Thoracic aorta (tissue), 2 donors: ENCODE measurements around the gene HOXD11. TPM values are rescaled to one million over a fixed set of nuclear protein-coding genes. Genes with fewer than 3 reads are reported as not detected.
A peak's percentile ranks its signal among the peaks of the same experiment; 100 is the strongest.

Source experiments
- ATAC-seq: fragments of 150-250 bp; one replicate; pipeline ENCODE4 v1.8.0; 2017; ENCODE audit warnings: low read depth; ENCODE audit not compliant: insufficient number of reproducible peaks, low FRiP score
- DNase-seq: peaks from one replicate; pipeline ENCODE4 v3.0.0-alpha.2; 2020; ENCODE audit warnings: low spot score
- H3K27ac ChIP-seq, 2 donors: fragments of 200-600 bp; sonication (generic); 1 replicate in 1 of 2; 2 replicates in 1 of 2; pipeline ENCODE4 v1.5.1; 2016; ENCODE audit warnings: mild to moderate bottlenecking in 2 of 2, moderate library complexity in 2 of 2
- H3K27me3 ChIP-seq: fragments of 200-600 bp; sonication (generic); replicated peaks from 2 replicates; pipeline ENCODE4 v1.6.0; 2016; ENCODE audit warnings: mild to moderate bottlenecking; ENCODE audit not compliant: insufficient read depth
- H3K36me3 ChIP-seq: fragments of 200-600 bp; sonication (generic); one replicate; pipeline ENCODE4 v1.5.1; 2016
- H3K4me1 ChIP-seq, 2 donors: fragments of 200-600 bp; sonication (generic); 1 replicate in 1 of 2; 2 replicates in 1 of 2; pipeline versions ENCODE4 v1.5.1 to v1.6.0; 2016; ENCODE audit warnings: low read depth in 2 of 2, mild to moderate bottlenecking in 1 of 2; ENCODE audit not compliant: control insufficient read depth in 1 of 2
- H3K4me3 ChIP-seq: fragments of 200-600 bp; sonication (generic); 2 replicates; pipeline ENCODE4 v1.5.1; 2016; ENCODE audit warnings: mild to moderate bottlenecking
- H3K9me3 ChIP-seq: fragments of 200-600 bp; sonication (generic); 2 replicates; pipeline ENCODE4 v1.5.1; 2016
- CTCF ChIP-seq: fragments of 200-600 bp; sonication (generic); IDR thresholded peaks from one replicate; pipeline ENCODE4 v1.5.1; 2019; ENCODE audit warnings: antibody characterized with exemption
- total RNA-seq, 2 donors: library from RNA; depleted of rRNA; stranded (reverse); fragments of >200 nt; gene quantifications; one replicate each; pipeline versions ENCODE4 v1.1.0 to v1.2.3, GENCODE V29; 2016

HOXD11 gene
- total RNA-seq, 2 donors from 2014 or later: not detected

- H3K4me1 ChIP-seq: peaks cover 0 to 6% of the 10 kb centered on the region in 2 donors
- H3K4me3 ChIP-seq: no peak overlapping the region
- ATAC-seq: no peak
- H3K27ac ChIP-seq: no peak overlapping the region
- H3K36me3 ChIP-seq: no peaks in the 10 kb centered on the region
- no peak for DNase-seq
- H3K9me3 ChIP-seq: no peaks in the 10 kb centered on the region
- no peak for TF ChIP-seq CTCF
- peaks cover 58% of the 10 kb centered on the region for H3K27me3 ChIP-seq
Measured at GRCh38 chr2:176114120-176114929, 7.2 kb downstream of the HOXD11 start.

GRCh38 chr2:176114930-176115625 lies 8.0 kb downstream of the HOXD11 start:
- Histone ChIP-seq H3K27me3 (peaks cover 58% of the 10 kb centered on the region), H3K9me3 (no peaks in the 10 kb centered on the region), H3K4me3 (no peak overlapping the region), H3K36me3 (no peaks in the 10 kb centered on the region), H3K4me1 (peaks cover 0 to 6% of the 10 kb centered on the region in 2 donors), H3K27ac (no peak overlapping the region)
- no peak for TF ChIP-seq CTCF
- no peak for ATAC-seq
- DNase-seq: no peak

- H3K9me3 ChIP-seq: no peaks in the 10 kb centered on the region
- no peak for DNase-seq
- H3K27ac ChIP-seq: no peak within 1 kb of the TSS
- ATAC-seq: no peak
- no peak within 1 kb of the TSS for H3K4me3 ChIP-seq
- peaks cover 0 to 6% of the 10 kb centered on the region in 2 donors for H3K4me1 ChIP-seq
- H3K27me3 ChIP-seq: peaks cover 58% of the 10 kb centered on the region
- TF ChIP-seq CTCF: no peak
- no peaks in the 10 kb centered on the region for H3K36me3 ChIP-seq
Measured at GRCh38 chr2:176115883-176116813, 9.1 kb downstream of the HOXD11 start, which contains the start of gene HOXD10. Gene HOXD10 (plus strand): TSS chr2:176116778. CDS start chr2:176116834, 56 bp downstream.

GRCh38 chr2:176117162-176117822 lies 10.2 kb downstream of the HOXD11 start:
- H3K27me3 ChIP-seq: peaks cover 68% of the 10 kb centered on the region
- H3K4me3 ChIP-seq: no peak overlapping the region
- peaks cover 0 to 12% of the 10 kb centered on the region in 2 donors for H3K4me1 ChIP-seq
- no peak for TF ChIP-seq CTCF
- DNase-seq (no peak), ATAC-seq (no peak)
- no peaks in the 10 kb centered on the region for H3K9me3 ChIP-seq
- H3K36me3 ChIP-seq: no peaks in the 10 kb centered on the region
- H3K27ac ChIP-seq: peak overlapping the region in 1 of 2 donors; percentile 34
